ENCODE measurements around the gene KLF15.

KLF15 gene

DNA sequence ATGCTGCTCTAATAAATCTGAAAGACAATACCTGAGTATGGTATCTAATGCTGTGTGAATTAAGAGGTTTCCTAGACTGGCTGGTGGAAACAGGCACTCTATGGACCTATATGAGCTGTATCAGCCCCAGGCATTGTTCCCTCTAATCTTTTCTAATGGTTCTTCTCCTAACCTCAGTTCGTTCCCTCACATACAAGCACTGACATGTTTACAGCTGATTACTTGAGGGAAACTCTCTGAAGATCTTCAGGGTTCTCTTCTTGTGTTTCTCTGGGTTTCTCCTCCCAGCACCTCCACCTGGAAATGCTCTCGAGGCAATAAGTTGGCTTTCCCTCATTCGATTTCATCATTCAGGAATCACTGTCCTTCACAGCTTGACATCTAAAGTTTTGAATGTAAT, 52.9 kb downstream of the KLF15 start:
- no peak for DNase-seq

DNA sequence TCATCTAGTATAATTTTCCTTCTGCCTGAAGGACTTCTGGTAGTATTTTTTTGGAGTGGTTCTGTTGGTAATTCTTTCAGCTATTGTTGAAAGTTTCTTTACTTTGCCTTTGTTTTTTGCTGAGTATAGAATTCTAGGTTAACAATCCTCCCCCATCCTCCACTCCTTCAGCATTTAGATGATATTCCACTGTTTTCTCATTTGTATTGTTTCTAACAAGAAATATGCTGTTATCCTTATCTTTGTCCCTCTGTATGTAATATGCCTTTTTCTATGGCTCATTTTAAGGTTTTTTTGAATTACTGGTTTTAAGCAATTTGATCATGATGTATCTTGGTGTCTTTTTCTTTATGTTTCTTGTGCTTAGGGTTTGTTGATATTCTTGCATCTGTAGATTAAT, 53.9 kb downstream of the KLF15 start:
- no peak for DNase-seq

DNA sequence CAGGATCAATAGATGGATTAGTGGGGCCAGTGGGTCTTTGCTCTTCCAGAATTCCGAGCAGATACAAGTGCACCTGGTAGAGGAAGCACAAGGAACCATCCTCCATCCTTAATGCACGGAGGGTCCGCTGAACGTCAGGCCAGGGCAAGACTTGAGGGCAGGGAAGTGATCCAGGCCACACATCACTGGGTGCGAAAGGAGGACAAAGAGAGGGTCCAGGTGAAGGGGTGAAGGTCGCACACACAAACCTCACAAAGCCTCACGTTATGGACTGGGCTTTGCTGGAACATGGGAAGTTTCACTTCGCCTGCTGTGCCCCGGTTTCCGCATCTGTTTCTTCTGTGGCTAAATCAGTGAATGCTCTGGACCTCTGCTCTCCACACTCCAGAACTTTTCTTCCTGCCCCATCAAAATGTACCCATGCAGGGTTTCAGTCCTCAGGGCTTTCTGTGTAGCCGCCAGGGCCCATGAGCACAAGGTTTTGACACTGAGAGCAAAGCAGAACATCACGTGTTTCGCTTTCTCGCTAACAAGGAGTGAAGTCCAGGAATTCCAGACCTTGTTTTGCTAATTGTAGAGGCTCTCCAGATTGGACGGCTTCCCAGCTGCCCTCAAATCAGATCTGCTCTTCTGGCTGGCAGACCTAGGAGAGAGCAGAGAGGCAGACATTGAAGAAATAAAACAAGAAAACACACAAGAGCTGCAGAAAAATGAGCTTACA, 56.3 kb downstream of the KLF15 start:
- DNase-seq: no peak

DNA sequence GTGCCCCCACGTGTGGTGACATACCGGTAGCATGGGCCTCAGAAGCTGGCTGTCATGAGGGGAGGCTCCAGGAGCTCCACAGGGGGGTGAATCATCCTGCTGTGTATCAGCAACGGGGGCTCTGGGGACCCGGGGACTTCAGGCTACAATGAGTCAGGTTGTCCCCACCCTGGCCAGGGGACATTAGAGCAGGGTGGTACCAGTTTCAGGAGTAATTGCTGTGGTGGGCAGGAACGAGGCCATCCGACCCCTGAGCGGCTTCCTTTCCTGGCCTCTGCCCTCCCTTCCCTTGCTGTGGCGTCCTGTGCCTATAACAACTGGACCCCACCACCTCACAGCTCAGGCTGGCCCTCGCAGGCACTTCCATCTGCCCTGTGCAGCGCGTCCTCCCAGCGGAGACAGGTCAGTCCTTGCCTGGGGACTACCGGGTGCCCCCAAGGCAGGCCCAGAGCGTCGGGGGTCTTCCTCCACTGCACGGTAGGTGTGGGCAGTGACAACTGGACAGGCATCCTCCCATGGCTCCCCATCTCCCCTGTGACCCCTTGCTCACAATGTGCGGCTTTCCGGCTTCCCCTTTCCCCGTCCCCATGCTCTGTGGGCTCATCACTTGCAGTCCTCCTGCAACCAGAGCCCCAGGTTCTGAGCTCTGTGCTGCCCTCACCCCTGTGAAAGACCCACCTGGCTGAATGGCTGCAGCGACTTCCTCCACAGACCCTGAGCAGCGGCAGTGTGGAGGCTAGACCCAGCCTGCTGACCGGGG, 57.0 kb downstream of the KLF15 start:
- DNase-seq: no peak

DNA sequence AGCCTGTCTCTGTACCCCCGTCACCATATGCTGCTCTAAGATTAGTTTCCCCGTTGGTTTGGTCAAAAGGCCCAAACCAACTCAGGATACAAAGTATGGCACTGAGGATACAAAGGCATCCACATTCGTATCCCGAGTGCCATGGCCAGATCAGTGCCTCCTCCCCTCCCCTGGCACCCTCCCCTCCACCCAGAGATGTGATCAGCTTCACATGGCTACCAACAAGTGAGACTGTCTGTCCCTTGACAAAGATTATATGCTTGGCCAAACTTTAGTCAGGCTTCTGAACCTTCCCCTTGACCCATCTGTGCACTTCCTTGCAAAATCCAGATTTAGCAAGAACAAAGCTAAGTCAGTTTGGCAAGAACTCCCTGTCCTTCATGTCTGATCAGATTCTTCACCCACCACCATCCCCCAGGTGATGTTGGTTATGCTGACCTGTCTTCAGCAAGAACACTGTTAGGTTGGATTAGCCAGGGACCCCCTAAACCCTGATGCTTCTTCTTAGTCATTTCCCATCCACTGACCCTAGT, 61.7 kb downstream of the KLF15 start:
- DNase-seq: no peak

DNA sequence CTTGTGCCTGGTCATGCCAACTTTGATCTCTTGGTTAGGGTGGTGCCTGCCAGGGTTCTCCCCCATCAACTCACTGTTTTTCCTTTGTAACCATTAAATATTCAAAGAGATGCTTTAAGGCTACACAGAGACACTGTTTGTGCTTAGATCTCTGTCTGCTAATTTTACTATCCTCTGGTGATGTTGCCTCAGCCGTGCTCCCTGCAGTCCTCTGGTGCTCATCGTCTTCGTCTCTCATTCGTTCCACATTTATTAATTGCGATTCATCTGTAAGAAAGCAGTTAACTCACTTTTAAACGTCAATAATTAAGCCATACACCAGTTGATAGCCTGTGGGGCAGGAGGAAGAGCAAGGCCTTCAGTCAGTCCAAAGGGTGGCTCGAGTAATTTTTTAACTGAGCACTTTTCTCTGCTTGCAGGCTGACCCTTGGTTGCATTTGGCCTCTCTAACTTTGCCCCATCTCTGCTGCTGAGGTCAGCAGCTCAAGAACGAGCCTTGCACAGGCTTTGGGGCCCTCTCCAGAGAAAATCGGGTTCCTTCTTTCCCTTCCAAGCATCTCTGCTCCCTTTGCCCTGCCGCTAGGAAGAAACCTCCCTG, 62.9 kb downstream of the KLF15 start:
- DNase-seq: no peak

DNA sequence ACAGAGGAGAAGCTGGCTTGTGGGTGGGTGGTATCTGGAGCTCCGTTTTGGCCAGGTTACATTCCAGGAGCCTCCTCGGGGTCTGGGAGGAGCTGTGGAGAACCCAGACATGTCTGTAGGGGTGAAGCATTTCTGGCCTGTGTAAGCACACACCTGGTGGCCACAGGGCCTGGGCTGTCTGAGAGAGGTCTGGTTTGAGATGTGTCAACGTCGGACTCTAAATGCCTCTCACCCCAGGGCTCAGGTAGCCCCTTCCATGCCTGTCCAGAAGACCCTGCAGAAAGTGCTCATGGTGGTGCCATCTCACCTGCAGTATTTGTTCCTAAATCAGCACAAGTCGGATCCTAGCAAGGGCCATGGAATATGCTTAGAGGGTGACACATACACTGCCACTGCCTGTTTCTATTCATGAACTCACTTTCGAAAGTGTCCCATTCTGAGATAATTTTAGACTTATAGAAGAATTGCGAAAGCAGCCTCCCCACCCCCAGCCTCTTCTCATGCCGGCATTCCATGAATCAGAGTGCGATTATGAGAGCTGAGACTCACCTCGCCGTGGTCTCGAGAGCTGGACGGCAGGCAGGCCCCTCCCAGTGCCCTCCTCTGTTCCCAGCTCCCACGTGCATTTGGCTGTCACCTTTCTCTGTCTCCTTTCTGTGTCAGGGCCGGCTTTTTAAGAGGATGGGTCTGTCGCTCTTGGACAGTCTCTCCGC, 63.7 kb downstream of the KLF15 start:
- no peak for DNase-seq

Measured in CD4-positive, alpha-beta T cell treated with Interleukin-6 for 4 hours (primary cell).